GM21786 (cell line): ENCODE results near the gene SLC12A7.

ENCODE experiments used
- ATAC-seq: cut with Tn5 transposase; IDR thresholded peaks from one replicate; pipeline ENCODE4 v1.9.1; 2021; ENCODE audit not compliant: unreplicated experiment

The SLC12A7 gene

DNA sequence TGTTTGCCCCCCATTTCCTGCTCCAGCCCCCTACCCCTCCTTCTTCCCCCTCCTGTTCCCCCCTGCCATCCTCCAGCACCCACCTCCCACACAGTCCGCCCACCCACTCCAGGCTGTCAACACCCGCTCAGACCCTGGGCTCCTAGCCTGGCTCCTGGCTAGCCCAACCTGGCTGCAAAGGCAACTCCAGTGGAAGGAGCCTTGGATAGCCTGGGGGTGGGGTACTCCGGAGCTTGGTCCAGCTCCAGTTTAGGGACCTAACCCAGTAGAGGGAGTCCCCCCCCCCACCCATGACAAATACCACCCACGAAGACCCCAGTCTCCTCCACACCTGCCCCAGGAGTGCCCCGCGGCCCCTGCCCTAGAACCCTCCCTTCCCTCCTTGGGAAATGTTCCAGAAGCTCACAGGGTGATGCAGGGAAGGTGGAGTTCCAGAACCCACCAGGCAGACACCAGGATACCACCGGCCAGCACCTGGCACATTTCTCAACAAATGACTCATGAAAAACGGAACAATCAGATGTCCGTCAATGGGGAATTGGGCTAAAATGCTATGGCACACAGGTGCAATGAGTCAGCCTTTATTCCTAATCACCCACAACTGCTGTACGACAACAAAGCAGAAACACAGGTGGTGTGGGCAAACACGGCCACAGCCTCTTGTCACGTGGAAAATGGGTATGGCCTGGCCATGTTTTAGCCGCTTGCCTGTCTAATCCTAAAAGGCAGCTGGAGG lies 901 bp upstream of the SLC12A7 start:
- no peak for ATAC-seq

DNA sequence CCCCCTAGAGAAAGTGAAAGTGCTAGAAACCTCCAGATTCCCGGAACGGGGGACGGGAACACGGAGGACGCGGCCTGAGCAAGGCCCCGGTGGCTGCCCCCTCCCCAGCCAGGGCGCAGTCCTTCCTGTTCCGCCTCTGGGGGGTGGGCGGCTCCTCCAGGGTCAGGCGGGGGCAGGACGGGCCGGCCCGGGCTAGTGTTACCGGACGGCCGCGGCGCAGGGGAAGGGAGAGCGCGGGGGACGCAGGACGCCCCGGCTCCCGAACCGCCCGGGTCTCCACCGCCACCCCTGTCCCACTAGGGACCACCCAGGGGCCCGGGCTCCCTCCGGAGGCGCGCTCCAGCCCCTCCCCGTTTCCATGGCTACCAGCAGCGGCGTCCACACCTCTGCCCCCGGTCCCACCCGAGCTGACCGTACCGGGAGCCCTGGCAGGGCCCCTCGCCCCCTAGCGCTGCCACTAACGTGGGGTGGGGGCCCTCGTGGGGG lies 579 bp downstream of the SLC12A7 start:
- peak; percentile 22 for ATAC-seq

DNA sequence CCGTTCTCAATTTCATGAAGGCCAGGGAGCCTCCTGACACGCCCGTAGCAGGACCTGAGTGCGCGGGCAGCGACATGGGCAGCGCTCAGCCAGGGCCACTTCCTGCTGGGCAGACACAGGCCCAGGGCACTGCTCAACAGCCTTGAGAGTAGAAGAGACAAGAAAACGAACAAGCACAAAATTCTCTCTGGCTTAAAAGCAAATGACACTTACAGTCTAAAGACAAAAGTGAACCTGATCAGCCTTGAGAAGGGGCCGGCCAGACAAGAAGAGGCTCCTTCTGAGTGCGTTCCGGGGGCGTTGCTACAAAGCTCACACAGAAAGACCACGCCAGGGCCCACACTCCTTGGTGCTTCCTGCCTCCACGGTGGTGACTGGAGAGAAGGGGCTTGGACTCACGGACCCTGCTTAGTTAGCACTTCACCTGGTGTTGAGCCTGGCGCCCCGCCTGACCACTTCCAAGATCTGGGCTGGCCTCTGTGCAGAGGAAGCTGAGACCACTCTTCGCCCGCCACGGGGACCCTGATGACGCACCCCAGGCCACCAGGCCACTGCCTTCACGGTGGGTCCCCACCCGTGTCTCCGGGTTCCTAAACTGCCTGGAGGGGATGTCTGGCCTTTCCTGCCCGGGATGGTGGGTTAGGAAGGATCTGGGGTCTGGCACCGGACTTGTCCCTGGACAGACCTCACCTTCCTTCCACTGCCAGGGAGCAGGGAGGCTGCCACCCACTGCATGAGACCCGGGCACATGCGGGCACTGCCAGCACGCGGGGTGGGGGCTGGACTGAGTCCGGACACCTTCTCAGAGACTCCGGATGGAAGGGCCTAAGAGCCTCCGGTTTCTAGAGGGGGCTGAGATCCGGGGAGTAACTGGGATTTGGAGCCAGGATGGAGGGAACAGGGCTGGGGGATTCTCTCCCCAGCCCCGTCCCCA lies 1.3 kb downstream of the SLC12A7 start:
- peak; percentile 13 for ATAC-seq

DNA sequence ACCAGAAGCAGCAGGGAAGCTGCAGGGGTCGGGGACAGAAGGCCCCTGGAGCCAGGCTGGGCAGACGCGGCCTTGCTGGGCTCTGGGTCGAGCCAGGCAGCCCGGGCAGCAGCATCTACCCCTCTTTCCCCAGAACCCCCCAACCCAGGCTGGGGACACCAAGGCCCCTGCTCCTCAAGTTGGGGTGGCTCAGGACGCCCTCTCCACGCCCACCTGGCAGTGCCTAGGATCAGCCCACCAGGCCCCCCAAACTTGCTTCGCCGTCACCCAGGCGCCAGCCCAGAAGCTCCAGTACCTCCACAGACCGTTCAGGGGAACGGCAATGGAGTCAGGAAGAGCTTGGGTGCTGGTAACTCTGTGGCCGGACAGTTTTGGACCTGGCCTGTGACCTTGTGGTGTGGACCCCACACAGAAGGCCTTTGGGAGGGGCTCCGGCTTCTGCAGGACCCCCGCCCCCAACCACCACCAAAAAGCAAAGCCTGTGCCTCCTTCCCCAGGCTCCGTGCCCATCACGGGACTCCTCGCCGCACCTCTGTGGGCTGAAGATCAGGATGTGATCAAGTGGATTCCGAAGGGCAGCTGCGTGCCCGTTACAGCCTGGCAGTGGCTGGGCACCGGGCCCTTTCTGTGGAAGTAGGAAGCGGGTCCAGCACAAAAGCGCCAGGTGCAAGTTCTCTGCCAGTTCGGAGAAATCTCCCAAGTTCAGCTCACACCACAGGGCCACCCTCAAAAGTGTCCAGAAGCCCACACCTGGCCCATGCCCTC lies 2.1 kb downstream of the SLC12A7 start:
- ATAC-seq = no peak

DNA sequence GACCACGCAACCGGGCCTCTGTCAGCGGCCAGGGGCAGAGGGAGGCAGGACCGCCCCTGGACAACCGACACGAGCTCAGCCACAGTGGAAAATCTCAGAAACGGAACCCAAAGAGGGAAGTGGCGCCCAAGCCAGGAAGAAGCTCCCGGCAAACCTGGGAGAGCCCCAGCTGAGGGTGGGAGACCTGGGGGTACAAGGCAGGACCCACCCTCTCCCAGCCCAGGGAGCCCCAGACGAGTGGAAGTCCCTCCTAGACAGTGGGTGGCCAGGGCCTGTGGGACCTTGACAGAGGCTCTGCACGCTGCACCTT lies 3.0 kb downstream of the SLC12A7 start:
- no peak for ATAC-seq

DNA sequence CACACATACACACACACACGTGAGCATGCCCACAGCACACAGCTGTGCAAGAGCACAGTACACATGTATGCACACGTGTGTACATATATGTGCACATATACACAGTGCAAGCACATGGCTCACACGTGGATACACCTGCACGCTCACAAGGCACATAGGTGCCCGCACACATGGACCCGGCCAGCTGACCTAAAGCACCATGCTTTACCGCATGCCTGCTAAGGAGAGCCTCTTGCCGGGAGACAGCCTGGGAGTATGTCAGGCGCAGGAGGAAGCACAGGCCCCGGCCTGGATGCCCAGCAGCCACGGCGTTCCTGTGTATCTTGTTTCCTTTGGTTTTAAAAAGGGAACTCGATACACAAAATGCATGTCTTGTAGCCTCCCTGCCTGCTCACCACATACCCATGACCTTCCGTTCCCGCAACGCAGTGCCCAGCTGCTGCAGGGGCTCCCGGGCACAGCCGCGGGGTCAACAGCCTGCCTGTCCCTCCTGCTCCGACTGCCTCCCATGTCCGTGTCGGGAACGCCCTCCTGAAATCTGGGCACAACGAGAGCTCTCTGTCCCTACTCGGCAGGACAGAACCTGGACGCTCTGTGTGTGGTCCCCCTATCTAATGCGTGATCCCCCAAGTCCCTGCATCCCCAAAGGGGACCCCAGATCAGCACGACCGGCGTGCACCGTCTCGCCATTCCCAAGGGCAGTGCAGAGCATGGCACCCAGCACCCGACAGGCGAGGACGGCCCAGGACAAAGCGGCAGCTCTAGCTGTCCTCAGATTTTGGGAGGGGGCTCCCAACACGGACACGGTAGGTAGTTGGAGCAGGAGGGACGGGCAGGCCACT lies 3.6 kb downstream of the SLC12A7 start:
- ATAC-seq = no peak

DNA sequence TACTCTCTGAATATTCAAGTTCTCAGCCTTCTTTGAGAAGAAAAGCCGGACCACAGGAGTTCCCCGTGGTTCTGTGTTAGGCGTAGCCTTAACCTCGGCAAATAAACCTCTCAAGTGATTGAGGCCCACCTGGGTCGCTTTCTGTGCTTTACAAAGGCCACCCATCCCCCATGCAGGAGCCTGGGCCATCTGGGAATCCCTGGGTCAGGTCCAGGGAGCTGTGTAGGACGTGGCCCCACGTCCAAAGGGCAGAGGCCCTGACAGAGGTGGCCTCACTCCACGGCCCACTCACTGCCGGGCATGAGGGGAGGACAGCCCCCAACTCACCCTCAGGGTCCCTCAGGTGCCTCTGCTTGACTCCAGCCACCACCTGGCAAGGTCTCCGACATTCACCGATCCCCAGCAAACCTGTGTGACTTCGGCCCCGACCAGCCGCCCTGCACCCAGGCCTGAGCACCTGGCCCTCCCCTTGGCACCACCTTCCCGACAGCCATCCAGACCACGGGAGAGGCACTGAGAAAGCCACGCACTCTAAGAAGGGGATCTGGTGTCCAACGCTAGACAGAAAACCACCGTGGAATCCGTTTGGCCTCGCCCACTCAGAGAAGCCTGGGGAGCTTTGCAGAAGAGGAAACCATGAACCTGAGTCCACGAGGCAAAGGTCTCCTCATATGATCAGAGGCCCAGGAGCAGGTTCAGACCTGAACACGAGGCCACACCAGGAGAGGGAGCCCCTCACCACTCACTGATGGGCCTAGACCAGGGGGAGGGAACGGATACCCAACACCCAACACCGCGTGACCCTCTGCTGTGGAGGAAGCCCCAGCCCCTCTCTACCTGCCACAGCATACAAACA lies 4.5 kb downstream of the SLC12A7 start:
- ATAC-seq = no peak

DNA sequence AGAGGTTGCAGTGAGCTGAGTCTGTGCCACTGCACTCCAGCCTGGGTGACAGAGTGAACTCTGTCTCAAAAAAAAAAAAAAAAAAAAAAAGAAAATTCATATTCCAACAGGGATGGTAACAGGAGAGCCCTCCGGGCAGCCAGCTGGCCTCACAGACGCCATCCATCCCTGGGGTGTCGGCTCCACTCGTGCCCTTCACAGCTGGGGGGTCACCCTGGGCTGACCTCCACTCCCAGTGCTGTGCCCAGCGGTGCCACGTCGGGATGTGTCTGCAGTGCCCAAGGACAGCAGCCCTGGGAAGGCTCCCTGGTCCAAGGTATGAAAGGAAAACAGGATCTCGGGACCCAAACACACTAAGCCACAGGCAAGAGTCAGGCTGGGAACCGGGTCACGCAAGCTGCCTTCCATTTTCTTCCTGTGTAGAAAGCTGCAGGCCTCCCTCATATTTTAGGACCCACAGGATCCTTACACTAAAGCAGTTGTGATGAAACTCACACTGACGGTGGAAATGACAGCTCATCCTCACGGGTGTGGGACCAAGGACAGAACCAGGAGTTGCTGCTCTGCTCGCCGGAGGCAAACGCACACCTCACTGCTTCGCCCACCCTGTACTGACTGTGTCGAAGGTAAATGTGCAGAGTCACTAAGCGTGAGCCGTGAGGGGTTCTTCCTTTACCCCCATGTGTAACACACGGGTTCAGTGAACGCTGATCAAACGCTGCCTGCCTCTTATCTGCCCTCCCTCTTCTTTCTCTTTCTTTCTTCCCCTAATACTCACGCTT lies 5.3 kb downstream of the SLC12A7 start:
- no peak for ATAC-seq

DNA sequence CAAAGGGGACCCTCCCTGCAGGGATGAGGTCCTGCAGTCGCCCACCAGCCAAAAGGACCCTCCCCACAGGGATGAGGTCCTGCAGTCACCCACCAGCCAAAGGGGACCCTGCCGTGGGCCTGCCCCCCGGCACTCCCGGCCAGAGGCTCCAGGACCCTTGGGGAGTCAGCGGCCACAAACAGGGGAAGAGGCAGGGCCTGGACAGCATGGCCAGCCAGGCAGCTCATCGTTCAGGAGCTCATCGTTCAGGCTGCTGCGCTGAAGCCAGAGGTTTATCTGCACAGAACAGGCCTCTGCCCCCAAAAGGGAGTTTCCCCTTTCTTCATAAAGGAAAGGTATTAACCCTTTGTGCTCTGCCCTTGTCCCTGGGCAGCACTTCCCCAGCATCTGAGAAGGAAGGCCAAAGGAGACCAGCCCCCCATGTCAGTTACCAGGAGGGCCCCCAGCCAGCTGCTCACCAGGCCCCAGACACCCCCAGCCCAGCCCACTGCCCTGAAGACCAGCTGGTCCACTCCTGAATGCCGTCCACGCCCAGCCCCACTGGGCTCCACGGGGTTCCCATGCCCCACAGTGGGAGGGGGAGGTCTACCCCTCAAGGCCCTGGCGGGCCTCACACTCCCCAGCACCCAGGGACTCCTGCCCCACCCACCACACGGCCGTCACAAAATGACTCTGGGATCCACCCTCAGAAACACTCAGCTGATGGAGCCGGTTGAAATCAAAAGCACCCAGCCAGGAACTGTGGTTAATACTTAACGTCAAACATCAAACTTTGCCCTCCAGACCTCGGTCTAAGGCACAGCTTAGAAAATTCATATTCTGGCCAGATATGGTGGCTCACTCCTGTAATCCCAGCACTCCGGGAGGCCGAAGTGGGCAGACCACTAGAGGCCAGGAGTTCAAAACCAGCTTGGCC lies 6.3 kb downstream of the SLC12A7 start:
- ATAC-seq = peak; percentile 57

DNA sequence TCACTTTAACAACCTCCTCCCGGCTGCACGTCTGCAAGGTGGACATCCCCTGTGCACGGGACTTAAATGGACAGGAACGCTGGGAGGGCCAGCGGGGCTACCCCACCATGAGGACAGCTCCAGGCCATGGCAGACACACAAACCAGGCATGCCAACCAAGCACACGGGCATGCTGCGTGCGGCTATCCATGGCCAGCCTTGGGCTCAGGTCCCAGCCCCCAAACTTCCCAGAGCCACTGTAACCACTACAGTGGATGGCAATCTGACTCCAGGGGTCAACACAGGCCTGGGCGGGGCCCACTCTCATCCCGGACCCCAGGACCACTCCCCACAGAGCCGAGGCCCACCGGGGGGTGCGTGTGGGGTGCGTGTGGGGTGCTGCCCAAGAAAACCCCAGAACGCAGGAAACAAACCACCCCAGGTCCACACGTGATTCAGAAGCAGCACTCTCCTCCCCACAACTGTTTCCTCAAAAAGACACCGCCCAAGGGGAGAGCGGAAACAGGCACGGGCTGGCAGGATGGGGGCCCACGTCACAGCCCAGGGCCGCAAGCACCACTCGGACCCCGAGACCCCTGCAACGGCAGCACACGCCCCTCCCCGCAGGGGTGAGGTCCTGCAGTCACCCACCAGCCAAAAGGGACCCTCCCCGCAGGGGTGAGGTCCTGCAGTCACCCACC lies 7.4 kb downstream of the SLC12A7 start:
- ATAC-seq = peak; percentile 37

DNA sequence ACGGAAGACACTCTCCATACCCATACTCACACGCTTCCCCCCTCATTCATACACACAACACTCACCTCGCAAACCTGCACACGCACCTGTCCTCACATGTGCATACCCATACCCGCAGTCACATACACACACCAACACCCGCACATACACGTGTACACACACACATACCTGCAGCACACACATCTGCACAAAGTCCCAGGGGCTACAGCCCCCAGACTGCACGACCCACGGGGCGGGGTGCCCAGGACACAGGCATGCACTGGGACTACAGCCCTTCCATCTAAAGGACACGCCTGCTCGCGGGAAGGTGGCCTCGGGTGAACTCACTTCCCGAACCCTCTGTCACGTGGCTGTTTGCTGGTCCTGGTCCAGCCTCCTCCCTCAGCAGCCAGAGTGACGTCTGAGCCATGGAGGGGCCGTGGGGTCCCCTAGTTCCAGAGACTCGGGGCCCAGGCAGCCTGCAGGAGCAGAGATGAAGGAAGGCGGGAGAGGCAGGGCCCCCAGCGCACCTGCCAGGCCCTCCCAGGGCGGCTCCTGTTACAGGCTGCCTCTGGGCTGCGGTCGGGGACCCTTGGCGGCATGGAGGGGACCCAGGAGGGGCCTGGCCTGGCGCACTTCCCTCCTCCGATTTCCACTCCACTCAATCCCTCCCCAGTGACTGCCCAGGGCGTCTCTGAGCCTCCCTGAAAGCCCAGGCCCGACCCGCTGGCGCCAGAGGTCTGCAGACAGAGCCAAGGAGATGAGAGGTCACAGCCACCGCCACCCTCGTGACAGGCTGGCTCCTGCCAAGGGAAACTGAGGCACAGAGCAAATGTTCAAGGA lies 8.1 kb downstream of the SLC12A7 start:
- ATAC-seq = no peak

DNA sequence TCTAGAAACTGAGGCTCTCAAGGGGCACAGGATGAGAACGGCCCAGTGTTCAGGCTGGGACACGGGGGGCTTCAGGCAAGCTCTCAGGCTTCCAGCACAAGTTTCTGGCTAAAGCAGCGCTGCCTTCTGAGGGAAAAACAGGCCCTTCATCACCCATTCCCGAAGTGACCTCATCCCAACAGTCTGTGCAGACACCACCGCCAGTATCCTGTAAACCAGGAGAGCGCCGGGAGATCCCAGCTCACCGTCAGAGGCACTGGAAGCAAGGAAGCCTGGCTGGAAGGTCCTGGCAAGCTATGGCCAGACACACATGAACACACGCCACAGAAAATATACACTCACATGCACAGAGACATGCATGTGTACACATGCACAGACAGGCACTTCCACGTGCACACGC lies 8.8 kb downstream of the SLC12A7 start:
- ATAC-seq = no peak

DNA sequence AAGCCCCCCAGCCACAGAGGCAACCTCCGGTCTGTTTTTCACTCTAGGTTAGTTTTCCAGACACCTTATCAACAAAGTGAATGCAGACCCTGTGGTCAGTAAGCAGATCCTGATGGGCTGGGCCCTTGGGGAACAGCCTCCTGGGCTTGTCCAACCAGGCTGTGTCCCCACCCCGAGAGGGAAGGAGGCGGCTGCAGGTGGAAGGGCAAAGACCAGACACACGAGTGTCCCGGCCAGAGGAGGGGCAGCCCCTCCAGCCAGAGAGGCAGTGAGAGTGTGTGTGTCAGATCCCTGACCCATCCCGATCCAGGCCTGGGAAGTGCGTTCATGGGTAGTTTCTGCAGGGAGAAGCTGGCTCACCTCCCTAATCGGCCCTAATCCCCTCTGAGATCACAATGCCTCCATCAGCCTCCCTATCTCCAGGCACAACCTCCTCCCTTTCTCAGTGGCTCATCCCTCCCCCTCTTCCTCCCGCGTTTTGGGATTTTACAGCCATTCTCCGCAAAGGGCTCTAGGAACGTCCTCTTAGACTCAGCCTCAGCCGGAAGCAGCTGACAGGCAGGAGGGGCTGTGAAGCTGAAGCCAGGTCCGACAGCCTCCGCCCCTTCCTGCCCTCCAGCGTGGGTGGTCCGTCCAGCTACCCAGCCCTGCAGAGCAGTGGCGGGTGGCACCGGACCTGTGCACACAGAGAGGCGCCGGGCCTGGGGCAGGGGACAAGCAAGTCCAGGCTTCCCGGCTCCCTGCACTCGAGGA lies 9.7 kb downstream of the SLC12A7 start:
- no peak for ATAC-seq

DNA sequence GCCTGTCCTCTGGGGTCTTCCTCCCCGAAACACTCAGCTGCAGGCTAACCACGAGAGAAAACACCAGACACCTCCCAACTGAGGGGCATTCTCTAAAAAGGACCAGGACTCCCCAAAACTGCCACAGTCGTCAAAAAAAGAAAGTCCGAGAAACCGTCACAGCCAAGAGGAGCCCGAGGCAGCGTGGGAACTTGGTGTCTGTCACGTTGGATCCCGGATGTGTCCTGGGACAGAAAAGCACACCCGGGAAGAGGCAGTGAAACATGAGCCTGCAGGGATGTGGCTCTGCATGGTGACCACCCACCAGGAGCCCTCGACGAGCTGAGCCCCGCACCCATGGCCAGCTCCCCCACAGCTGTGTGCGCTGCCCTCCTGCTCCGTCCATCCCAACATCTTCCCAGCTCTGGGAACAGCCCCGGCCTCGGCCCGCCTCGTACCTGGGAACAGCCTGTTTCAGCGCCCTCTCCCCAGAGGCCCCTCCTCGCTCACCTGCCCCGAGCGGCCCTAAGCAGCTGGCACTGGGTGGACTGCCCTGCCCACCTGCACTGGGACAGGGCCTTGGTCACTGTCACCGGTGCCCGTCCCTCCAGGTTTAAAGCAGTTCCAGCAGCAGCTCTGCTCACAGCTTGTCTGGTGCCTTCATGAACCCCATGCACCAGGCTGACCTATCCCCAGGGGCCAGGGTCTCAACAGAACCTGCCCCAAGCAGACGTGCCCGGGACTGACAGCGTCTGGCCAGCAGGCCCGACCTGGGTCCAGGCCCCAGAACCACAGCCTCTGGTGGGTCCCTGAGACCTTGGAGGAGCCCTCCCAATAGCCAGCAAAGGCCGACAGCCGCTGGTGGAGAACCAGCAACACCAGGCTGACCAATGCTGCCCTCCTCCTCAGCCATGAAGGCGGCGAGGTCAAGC lies 10.9 kb downstream of the SLC12A7 start:
- no peak for ATAC-seq
